GM21737 (cell line): ENCODE measurements around the gene SCARB1.

Experiments
- ATAC-seq: cut with Tn5 transposase; IDR thresholded peaks from one replicate; pipeline ENCODE4 v1.9.1; 2021; ENCODE audit warnings: mild to moderate bottlenecking, moderate library complexity; ENCODE audit not compliant: unreplicated experiment

SCARB1 gene

DNA sequence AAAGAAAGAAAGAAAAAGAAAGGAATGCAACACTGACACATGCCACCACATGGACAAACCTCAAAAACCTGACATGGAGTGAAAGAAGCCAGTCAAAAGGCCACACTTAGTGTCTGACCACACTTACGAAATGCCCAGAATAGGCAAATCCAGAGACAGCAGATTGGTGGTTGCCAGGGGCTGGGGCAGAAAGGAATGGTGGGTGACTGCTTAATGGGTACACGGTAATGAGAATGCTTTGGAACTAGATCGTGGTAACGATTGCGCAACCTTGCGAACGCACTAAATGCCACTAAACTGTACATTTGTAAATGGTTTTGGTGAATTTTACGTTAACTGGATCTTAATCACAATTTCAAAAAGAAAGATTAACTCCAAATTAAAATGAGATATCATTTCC is 39.5 kb downstream of the SCARB1 start:
- no peak for ATAC-seq

GRCh38 chr12:124823272-124823970 is 40.2 kb downstream of the SCARB1 start:
- ATAC-seq, result no peak

DNA sequence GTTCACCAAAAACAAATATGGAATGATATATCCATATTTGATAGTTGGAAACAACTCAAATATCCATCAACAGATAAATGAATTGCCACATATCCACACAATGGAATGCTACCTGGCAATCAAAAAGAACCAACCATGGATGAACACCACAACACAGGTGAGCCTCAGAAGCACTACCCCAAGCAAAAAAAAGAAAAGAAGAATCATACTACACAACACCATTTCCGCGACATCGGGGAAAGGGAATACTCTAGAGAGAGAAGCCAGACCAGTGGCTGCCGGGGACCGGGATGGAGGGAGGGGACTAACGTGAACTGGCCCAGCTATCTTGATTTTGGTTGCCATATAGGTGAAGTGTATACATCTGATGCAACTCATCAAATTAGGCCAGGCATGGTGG is 41.4 kb downstream of the SCARB1 start:
- ATAC-seq, result no peak

GRCh38 chr12:124821252-124822200 is 42.1 kb downstream of the SCARB1 start:
- no peak for ATAC-seq

- ATAC-seq, result no peak
Measured at GRCh38 chr12:124820199-124820598, 43.5 kb downstream of the SCARB1 start.

- no peak for ATAC-seq
Measured at GRCh38 chr12:124819525-124819924, 44.1 kb downstream of the SCARB1 start.

GRCh38 chr12:124819080-124819479 is 44.6 kb downstream of the SCARB1 start:
- no peak for ATAC-seq

GRCh38 chr12:124817076-124818000 is 46.3 kb downstream of the SCARB1 start:
- ATAC-seq, result no peak

DNA sequence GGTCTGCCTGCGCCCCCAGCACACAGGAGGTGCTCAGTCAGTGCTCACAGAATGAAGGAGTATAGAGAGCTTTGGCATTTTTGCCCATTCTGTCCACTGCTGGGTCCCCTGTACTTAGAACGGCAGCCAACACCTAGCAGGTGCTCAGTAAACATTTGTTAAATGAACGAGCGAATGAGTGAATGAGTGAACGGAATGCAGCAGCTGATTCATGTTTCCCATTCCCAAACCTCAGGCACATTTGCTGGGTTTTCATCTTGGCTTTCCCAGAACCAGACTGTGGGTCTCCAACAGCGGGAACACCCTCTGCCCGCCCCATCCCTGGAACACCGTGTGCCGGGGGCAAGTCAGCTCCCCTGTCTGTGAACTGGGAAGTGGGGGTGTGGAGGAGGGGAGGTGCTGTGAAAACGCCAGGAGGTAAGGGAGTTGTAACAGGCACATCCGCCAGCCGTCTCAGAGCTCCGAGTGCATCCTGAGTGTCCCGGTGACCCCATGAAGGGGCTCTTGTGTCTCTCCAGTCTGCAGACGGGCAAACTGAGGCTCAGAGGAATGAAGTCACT is 47.3 kb downstream of the SCARB1 start:
- no peak for ATAC-seq

DNA sequence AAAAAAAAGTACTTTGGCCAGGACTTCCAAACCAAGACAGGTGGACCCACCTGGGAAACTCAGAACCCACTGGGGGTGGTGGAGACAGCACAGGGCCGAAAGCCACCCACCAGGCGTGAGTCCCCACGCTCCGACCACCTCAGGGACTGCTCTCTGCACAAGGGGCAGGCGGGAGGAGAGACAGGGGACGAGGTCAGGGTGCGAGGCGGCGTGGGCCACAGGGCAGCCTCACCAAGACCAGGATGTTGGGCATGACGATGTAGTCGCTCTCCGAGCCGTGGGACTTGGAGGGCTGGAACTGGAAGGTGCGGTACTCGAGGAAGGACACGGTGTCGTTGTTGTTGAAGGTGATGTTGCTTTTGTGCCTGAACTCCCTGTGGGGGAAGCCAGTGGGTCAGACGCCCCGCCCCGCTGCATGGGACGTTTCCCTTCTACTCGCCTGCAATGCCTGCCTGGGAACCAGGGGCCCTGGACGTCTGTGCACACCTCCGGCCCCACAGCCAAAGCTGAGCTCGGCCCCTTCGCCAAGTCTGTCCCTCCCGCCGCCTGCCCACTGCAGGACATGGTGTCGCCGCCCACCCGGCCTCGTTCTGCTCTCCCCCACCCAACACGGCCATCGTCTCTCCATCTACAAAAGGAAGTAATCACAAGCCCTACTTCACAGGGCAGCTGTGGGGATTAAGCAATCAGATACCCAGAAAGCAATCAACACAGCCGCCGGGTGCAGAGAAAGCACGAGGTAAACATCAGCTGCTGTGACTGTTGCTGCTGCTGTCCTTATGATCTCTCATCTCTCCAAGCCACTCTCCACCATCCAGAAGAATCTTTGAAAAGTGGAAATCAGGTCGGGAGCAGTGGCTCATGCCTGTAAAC is 48.7 kb downstream of the SCARB1 start:
- ATAC-seq, result no peak

- ATAC-seq, result no peak
Measured at GRCh38 chr12:124813782-124814181, 49.9 kb downstream of the SCARB1 start.

GRCh38 chr12:124812979-124813378 is 50.7 kb downstream of the SCARB1 start:
- ATAC-seq, result no peak

DNA sequence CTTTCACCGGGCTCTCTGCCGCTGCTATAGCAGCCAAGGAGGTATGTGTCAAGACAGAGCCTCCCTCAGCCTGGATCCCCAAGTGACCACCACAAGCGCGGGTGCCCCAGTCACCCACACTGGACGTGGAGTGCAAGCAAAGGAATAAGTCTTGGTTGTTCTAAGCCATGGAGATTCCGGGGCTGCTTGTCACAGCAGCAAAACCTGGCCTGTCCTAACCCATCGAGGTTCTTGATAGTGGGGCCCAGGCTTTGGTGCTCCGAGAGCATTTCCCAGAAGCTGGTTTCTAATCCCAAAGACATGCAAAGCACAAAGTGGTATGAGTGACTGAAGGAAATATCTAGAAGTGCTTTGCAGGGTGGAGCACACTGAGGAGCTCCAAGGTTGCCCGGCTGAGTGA is 51.3 kb downstream of the SCARB1 start:
- ATAC-seq, result no peak

DNA sequence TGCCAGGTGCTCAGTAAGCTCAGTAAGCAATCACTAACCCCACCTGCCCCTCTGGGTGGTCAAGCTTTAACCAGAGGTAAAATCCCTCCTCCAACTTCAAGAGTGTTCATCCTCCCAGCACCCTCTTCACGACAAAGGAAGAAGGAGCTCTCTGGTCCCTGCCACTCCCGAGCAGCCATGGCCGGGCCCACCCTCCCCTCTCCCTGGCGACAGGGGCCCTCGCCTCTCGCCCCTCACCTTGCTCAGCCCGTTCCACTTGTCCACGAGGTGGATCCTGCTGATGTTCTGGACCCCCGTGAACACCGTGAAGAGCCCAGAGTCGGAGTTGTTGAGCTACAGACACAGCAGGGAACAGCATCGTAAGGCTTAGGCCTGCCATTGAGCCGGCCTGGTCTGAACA is 52.0 kb downstream of the SCARB1 start:
- no peak for ATAC-seq

- no peak for ATAC-seq
Measured at GRCh38 chr12:124809878-124810277, 53.8 kb downstream of the SCARB1 start.

GRCh38 chr12:124809391-124809790 is 54.3 kb downstream of the SCARB1 start:
- no peak for ATAC-seq

- no peak for ATAC-seq
Measured at GRCh38 chr12:124808272-124808671, 55.4 kb downstream of the SCARB1 start.

DNA sequence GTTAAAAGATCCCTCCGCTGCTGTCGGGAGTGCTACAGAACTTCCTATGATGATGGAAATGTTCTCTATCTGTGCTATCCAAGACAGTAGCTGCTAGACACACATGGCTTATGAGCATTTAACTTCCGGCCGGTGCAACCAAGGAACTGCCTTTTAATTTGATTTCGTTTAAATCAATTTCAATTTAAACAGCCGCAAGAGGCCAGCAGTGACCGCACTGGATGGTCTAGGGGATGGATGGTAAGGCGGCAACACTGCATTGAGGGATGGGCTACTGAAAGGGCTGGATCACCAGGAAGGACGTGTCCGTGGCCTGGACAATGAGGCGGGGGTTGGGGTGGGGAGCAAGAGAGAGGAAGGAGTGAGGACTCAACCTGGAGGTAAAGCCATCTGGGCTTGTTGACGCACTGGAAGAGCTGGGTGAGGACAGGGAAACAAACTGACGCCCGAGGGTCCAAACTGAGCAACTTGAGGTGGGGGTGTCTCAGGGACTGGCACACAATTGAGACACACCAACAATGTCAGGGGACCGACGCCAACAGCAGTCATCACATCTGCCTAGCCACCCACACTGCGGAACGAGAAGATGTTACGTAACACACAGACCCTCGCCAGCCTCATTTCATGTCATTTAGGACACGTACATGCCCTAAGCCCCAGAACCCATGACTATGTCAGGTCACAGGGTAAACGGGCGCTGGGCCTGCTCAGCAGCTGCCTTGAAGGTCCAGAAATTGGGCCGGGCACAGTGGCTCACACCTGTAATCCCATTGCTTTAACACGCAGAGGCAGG is 57.6 kb downstream of the SCARB1 start:
- no peak for ATAC-seq

DNA sequence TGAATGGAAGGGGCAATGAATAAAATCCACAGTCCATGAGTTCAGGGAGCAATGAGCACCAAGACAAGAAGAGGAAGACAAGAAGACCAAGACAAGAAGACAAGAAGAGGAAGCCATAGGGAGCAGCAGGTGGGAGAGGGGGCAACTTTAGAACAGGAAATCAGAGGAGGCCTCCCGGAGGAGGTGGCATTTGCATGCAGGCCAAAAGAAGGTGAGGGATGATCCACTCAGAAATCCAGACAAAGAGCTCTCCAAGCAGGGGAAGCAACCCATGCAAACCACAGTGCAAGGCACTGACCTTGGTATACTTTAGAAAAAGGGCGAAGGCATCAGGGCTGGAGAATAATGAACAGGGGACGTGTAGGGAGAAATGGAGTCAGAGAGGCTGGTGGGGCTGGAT is 58.6 kb downstream of the SCARB1 start:
- ATAC-seq, result no peak
